IPS DF 6.9 (cell line): ENCODE measurements around the gene CDK17.

Source experiments
- DNase-seq: peaks from one replicate; pipeline ENCODE4 v3.0.0-alpha.2; 2013; ENCODE audit warnings: low read depth, low spot score
- H3K27ac ChIP-seq: one replicate; pipeline ENCODE4 v1.5.1; 2013; ENCODE audit warnings: low read length, control low read depth
- H3K27me3 ChIP-seq: 2 replicates; pipeline ENCODE4 v1.6.1; 2013; ENCODE audit warnings: mild to moderate bottlenecking, low read length; ENCODE audit not compliant: control insufficient read depth, insufficient read depth
- H3K36me3 ChIP-seq: 2 replicates; pipeline ENCODE4 v1.6.1; 2013; ENCODE audit warnings: low read length; ENCODE audit not compliant: control insufficient read depth, insufficient read depth
- H3K4me1 ChIP-seq: 2 replicates; pipeline ENCODE4 v1.6.1; 2013; ENCODE audit warnings: low read length; ENCODE audit not compliant: control insufficient read depth, insufficient read depth
- H3K4me3 ChIP-seq: 2 replicates; pipeline ENCODE4 v1.5.1; 2013; ENCODE audit warnings: mild to moderate bottlenecking, low read length
- H3K9me3 ChIP-seq: 2 replicates; pipeline ENCODE4 v1.6.1; 2013; ENCODE audit warnings: low read length, inconsistent platforms; ENCODE audit not compliant: control insufficient read depth, insufficient read depth
- WGBS: extraction: QIAGEN DNeasy Blood & Tissue Kit; methylation state at CpG from one replicate; pipeline ENCODE4 v1.1.7; 2013; ENCODE audit warnings: mixed read lengths, missing lambda C conversion rate; ENCODE audit not compliant: insufficient read length, insufficient coverage; 5-methylcytosine and 5-hydroxymethylcytosine counted together

Gene CDK17

GRCh38 chr12:96271469-96272199 lies 128.6 kb downstream of the CDK17 start:
- DNase-seq: no peak
- H3K4me1 ChIP-seq: no peaks in the 10 kb centered on the region
- no peak overlapping the region for H3K27ac ChIP-seq
- H3K27me3 ChIP-seq: no peaks in the 10 kb centered on the region
- 100% methylated on average over 1 of the region's 8 CpGs for WGBS
- no peak overlapping the region for H3K4me3 ChIP-seq
- H3K9me3 ChIP-seq: no peaks in the 10 kb centered on the region
- H3K36me3 ChIP-seq: no peaks in the 10 kb centered on the region; the same call in 1 of the 2 replicates

GRCh38 chr12:96266238-96266637 lies 134.0 kb downstream of the CDK17 start:
- Histone ChIP-seq H3K36me3 (no peaks in the 10 kb centered on the region), H3K4me3 (no peak overlapping the region), H3K27me3 (no peaks in the 10 kb centered on the region), H3K27ac (no peak overlapping the region), H3K9me3 (no peaks in the 10 kb centered on the region), H3K4me1 (no peaks in the 10 kb centered on the region)
- WGBS: no CpG with 5 or more reads among the region's 2 CpGs
- DNase-seq: no peak

- WGBS: no CpG with 5 or more reads among the region's 1 CpG
- no peak for DNase-seq
- H3K4me1 ChIP-seq: no peaks in the 10 kb centered on the region
- no peak overlapping the region for H3K4me3 ChIP-seq
- H3K9me3 ChIP-seq: no peaks in the 10 kb centered on the region
- H3K36me3 ChIP-seq: no peaks in the 10 kb centered on the region
- no peaks in the 10 kb centered on the region for H3K27me3 ChIP-seq
- H3K27ac ChIP-seq: no peak overlapping the region
These were observed 134.4 kb downstream of the CDK17 start for GRCh38 chr12:96265836-96266235.

GRCh38 chr12:96265400-96265799 lies 134.8 kb downstream of the CDK17 start:
- H3K27me3 ChIP-seq: no peaks in the 10 kb centered on the region
- H3K36me3 ChIP-seq: no peaks in the 10 kb centered on the region
- H3K27ac ChIP-seq: no peak overlapping the region
- WGBS: no CpG with 5 or more reads among the region's 2 CpGs
- H3K4me1 ChIP-seq: no peaks in the 10 kb centered on the region
- no peaks in the 10 kb centered on the region for H3K9me3 ChIP-seq
- DNase-seq: no peak
- H3K4me3 ChIP-seq: no peak overlapping the region

GRCh38 chr12:96263449-96263902 lies 136.8 kb downstream of the CDK17 start:
- no peaks in the 10 kb centered on the region for H3K36me3 ChIP-seq
- no peak overlapping the region for H3K4me3 ChIP-seq
- H3K27me3 ChIP-seq: no peaks in the 10 kb centered on the region
- no peak for DNase-seq
- no peak overlapping the region for H3K27ac ChIP-seq
- H3K4me1 ChIP-seq: no peaks in the 10 kb centered on the region
- no peaks in the 10 kb centered on the region for H3K9me3 ChIP-seq
- whole genome bisulfite sequencing: no CpG with 5 or more reads among the region's 11 CpGs

GRCh38 chr12:96261557-96261956 lies 138.7 kb downstream of the CDK17 start:
- Histone ChIP-seq H3K4me1 (no peaks in the 10 kb centered on the region), H3K27ac (no peak overlapping the region), H3K27me3 (no peaks in the 10 kb centered on the region), H3K4me3 (no peak overlapping the region), H3K36me3 (no peaks in the 10 kb centered on the region), H3K9me3 (no peaks in the 10 kb centered on the region)
- no peak for DNase-seq
- no CpG with 5 or more reads among the region's 5 CpGs for WGBS

GRCh38 chr12:96260644-96261043 lies 139.6 kb downstream of the CDK17 start:
- DNase-seq: no peak
- whole genome bisulfite sequencing: no CpG with 5 or more reads among the region's 3 CpGs
- Histone ChIP-seq H3K4me3 (no peak overlapping the region), H3K9me3 (no peaks in the 10 kb centered on the region), H3K27me3 (no peaks in the 10 kb centered on the region), H3K27ac (no peak overlapping the region), H3K4me1 (no peaks in the 10 kb centered on the region), H3K36me3 (no peaks in the 10 kb centered on the region)

GRCh38 chr12:96260231-96260630 lies 140.0 kb downstream of the CDK17 start:
- H3K27me3 ChIP-seq: no peaks in the 10 kb centered on the region
- no peaks in the 10 kb centered on the region for H3K4me1 ChIP-seq
- no peaks in the 10 kb centered on the region for H3K36me3 ChIP-seq
- H3K27ac ChIP-seq: no peak overlapping the region
- DNase-seq: no peak
- no CpG with 5 or more reads among the region's 2 CpGs for WGBS
- H3K9me3 ChIP-seq: no peaks in the 10 kb centered on the region
- H3K4me3 ChIP-seq: no peak overlapping the region

GRCh38 chr12:96258104-96258961 lies 141.9 kb downstream of the CDK17 start:
- Histone ChIP-seq H3K4me3 (no peak overlapping the region), H3K36me3 (no peaks in the 10 kb centered on the region), H3K9me3 (no peaks in the 10 kb centered on the region), H3K4me1 (no peaks in the 10 kb centered on the region), H3K27ac (no peak overlapping the region), H3K27me3 (no peaks in the 10 kb centered on the region)
- no peak for DNase-seq
- WGBS: no CpG with 5 or more reads among the region's 8 CpGs

GRCh38 chr12:96257550-96258103 lies 142.6 kb downstream of the CDK17 start:
- H3K27ac ChIP-seq: no peak overlapping the region
- whole genome bisulfite sequencing: no CpG with 5 or more reads among the region's 2 CpGs
- DNase-seq: no peak

More at GRCh38 chr12:96257550-96258103, 142.6 kb downstream of the CDK17 start:
- no peaks in the 10 kb centered on the region for H3K4me1 ChIP-seq
- no peaks in the 10 kb centered on the region for H3K9me3 ChIP-seq
- H3K36me3 ChIP-seq: no peaks in the 10 kb centered on the region
- no peak overlapping the region for H3K4me3 ChIP-seq
- H3K27me3 ChIP-seq: no peaks in the 10 kb centered on the region
